Pancreas (tissue), 10 donors: Measurements from ENCODE around the gene AGBL5. TPM values are rescaled to one million over a fixed set of nuclear protein-coding genes. Genes with fewer than 3 reads are reported as not detected.

Experiments used
- ATAC-seq, 4 donors: fragments of 200-7000 bp; cut with Tn5 transposase; one replicate each; pipeline versions ENCODE4 v1.8.0 to v1.9.1; 2020; ENCODE audit warnings: mild to moderate bottlenecking in 4 of 4, moderate library complexity in 4 of 4
- DNase-seq, 6 donors: peaks; one replicate each; pipeline ENCODE4 v3.0.0-alpha.2; 2020
- FAIRE-seq: peaks from 2 replicates; lab custom pipeline; 2012; peaks lifted over from hg19 to GRCh38; lab: Jason Lieb, UNC
- H3K27ac ChIP-seq, 4 donors: fragments of 200-600 bp; sonication (generic); 1 replicate in 3 of 4; 2 replicates in 1 of 4; pipeline versions ENCODE4 v1.5.0 to v1.8.0; 2020
- H3K27me3 ChIP-seq, 4 donors: fragments of 200-600 bp; one replicate each; pipeline ENCODE4 v1.8.0; 2021
- H3K36me3 ChIP-seq, 3 donors: fragments of 200-600 bp; sonication (generic) in 1 of 3; one replicate each; pipeline versions ENCODE4 v1.5.0 to v1.8.0; 2020 to 2021
- H3K4me1 ChIP-seq, 3 donors: fragments of 200-600 bp; one replicate each; pipeline ENCODE4 v1.8.0; 2021
- H3K4me3 ChIP-seq, 4 donors: fragments of 200-600 bp; sonication (generic) in 2 of 4; one replicate each; pipeline versions ENCODE4 v1.5.0 to v1.8.0; 2020 to 2021
- H3K9me3 ChIP-seq, 4 donors: fragments of 200-600 bp; one replicate each; pipeline ENCODE4 v1.8.0; 2021
- CTCF ChIP-seq, 4 donors: fragments of 200-600 bp; sonication (generic) in 3 of 4; IDR thresholded peaks; one replicate each; pipeline versions ENCODE4 v1.5.0 to v1.8.0; 2021; ENCODE audit warnings: antibody characterized with exemption in 4 of 4
- WGBS, 2 donors: extraction: QIAGEN DNeasy Blood & Tissue Kit; methylation state at CpG; one replicate each; pipeline ENCODE4 v1.1.7; 2013; 5-methylcytosine and 5-hydroxymethylcytosine counted together
- intact Hi-C, 3 donors: fragments of 100-400 bp; cut with DNase I; formaldehyde crosslinking; loops; one replicate each; pipeline versions ENCODE4 v1.11.1 to v1.14.2; 2022
- polyA plus RNA-seq, 2 donors: library from polyadenylated mRNA; stranded (reverse); fragments of 200-250 nt; gene quantifications; one replicate each; pipeline ENCODE4 v1.2.3, GENCODE V29; 2013
- total RNA-seq, 6 donors: library from RNA; stranded (reverse); fragmentation: NEBNext Ultra II Directional in 4 of 6; extraction: Animal tissue kit (Norgen Biotek cat#: 25700) in 4 of 6; gene quantifications; one replicate each; pipeline versions ENCODE4 v1.2.1 to v1.2.4, GENCODE V29; 2021 to 2023
- donor health status: healthy with polysubstance abuse.
- donor health status: DM: no; HTN: no; CAD: no; lungs with moderate emphysema.
- donor health status: DM: no; HTN: no; CAD: no.
- donor health status: control.
- donor health status: control.
- donor health status: Bipolar disorder and iron deficiency.
- donor health status: DM: yes; HTN: yes; CAD: no.
- donor health status: DM: no; HTN: no; CAD: no.
- donor health status: DM: no; HTN: no; CAD: no.
- donor health status: DM: yes; HTN: yes; CAD: no.

The AGBL5 gene
- total and polyA plus RNA-seq, 8 donors, result 8.2 to 15.5 (median 11.2) TPM

GRCh38 chr2:27025281-27025800, 26.1 kb upstream of the AGBL5 start:
- FAIRE-seq, result no peak
- no peak for ATAC-seq
- WGBS, 2 donors, result 88 to 91% methylated on average over 13 of the region's 13 CpGs

GRCh38 chr2:27025861-27026851, 25.3 kb upstream of the AGBL5 start:
- 90 to 91% methylated on average over 24 of the region's 24 CpGs for WGBS, 2 donors
- FAIRE-seq (no peak), ATAC-seq (no peak), DNase-seq (no peak)
- no peaks in the 10 kb centered on the region for H3K9me3 ChIP-seq
- no peaks in the 10 kb centered on the region for H3K27me3 ChIP-seq
- no peaks in the 10 kb centered on the region for H3K4me1 ChIP-seq
- TF ChIP-seq CTCF (IDR thresholded peaks at IDR 0.05), result no peak
- H3K27ac ChIP-seq, result no peak overlapping the region
- peaks cover 0 to 5% (median 0%) of the 10 kb centered on the region in 3 donors for H3K36me3 ChIP-seq
- intact Hi-C loops, result loop anchor here in 1 of 3 donors (5.0 kb wide), 1 partner anchor 64 kb away; no protein-coding TSS in a partner anchor
- no peak overlapping the region for H3K4me3 ChIP-seq

More at GRCh38 chr2:27025281-27025800, 26.1 kb upstream of the AGBL5 start:
- H3K27me3 ChIP-seq, result no peaks in the 10 kb centered on the region
- no peak for TF ChIP-seq CTCF (IDR thresholded peaks at IDR 0.05)
- DNase-seq, result peak in 1 of 6 donors; percentile 42
- H3K36me3 ChIP-seq, result peaks cover 0 to 5% (median 0%) of the 10 kb centered on the region in 3 donors
- H3K4me1 ChIP-seq, result no peaks in the 10 kb centered on the region
- no peak overlapping the region for H3K4me3 ChIP-seq
- H3K27ac ChIP-seq, result no peak overlapping the region
- intact Hi-C loops, result loop anchor here in 1 of 3 donors (5.0 kb wide), 1 partner anchor 63 kb away; no protein-coding TSS in a partner anchor
- H3K9me3 ChIP-seq, result no peaks in the 10 kb centered on the region

GRCh38 chr2:27027211-27027651, 24.2 kb upstream of the AGBL5 start:
- ATAC-seq, result no peak
- WGBS, 2 donors, result 86 to 87% methylated on average over 10 of the region's 10 CpGs
- no peak for DNase-seq

GRCh38 chr2:27029051-27029450, 22.4 kb upstream of the AGBL5 start:
- no peak for ATAC-seq
- no peak for DNase-seq

More at GRCh38 chr2:27027211-27027651, 24.2 kb upstream of the AGBL5 start:
- no peak for TF ChIP-seq CTCF (IDR thresholded peaks at IDR 0.05)
- Histone ChIP-seq H3K4me3 (no peak overlapping the region), H3K36me3 (peaks cover 0 to 5% (median 0%) of the 10 kb centered on the region in 3 donors), H3K27ac (no peak overlapping the region), H3K27me3 (no peaks in the 10 kb centered on the region), H3K9me3 (no peaks in the 10 kb centered on the region), H3K4me1 (no peaks in the 10 kb centered on the region)
- intact Hi-C loops, result loop anchor here in 1 of 3 donors (5.0 kb wide), 1 partner anchor 65 kb away; no protein-coding TSS in a partner anchor
- no peak for FAIRE-seq

More at GRCh38 chr2:27029051-27029450, 22.4 kb upstream of the AGBL5 start:
- intact Hi-C loops, result loop anchor here in 1 of 3 donors (5.0 kb wide), 1 partner anchor 67 kb away; no protein-coding TSS in a partner anchor
- 83 to 84% methylated on average over 2 of the region's 2 CpGs for WGBS, 2 donors
- FAIRE-seq, result no peak
- Histone ChIP-seq H3K4me3 (no peak overlapping the region), H3K4me1 (peaks cover 0 to 4% (median 0%) of the 10 kb centered on the region in 3 donors), H3K27me3 (no peaks in the 10 kb centered on the region), H3K9me3 (no peaks in the 10 kb centered on the region), H3K36me3 (peaks cover 0 to under 1% (median 0%) of the 10 kb centered on the region in 3 donors), H3K27ac (no peak overlapping the region)
- no peak for TF ChIP-seq CTCF (IDR thresholded peaks at IDR 0.05)
